Choroid plexus epithelial cell (primary cell): ENCODE measurements around the gene UAP1L1.

ENCODE experiments used
- DNase-seq: peaks from one replicate; pipeline ENCODE4 v3.0.0-alpha.2; 2010; ENCODE audit warnings: low read depth
- H3K4me3 ChIP-seq: 2 replicates; pipeline ENCODE4 v1.5.1; 2011; ENCODE audit warnings: low read depth, mild to moderate bottlenecking, control low read depth, low read length, moderate library complexity
- CTCF ChIP-seq: conservative IDR thresholded peaks from 2 replicates; pipeline ENCODE4 v1.5.1; 2011; ENCODE audit warnings: low read depth, mild to moderate bottlenecking, control low read depth, inconsistent platforms, low read length, moderate library complexity

The UAP1L1 gene

GRCh38 chr9:137042751-137043727, 34.3 kb upstream of the UAP1L1 start:
- no peak for DNase-seq
- TF ChIP-seq CTCF: no peak

GRCh38 chr9:137044037-137044436, 33.3 kb upstream of the UAP1L1 start:
- no peak overlapping the region for H3K4me3 ChIP-seq
- no peak for TF ChIP-seq CTCF
- DNase-seq: no peak

More at GRCh38 chr9:137042751-137043727, 34.3 kb upstream of the UAP1L1 start:
- H3K4me3 ChIP-seq: no peak overlapping the region

GRCh38 chr9:137044502-137045177, 32.7 kb upstream of the UAP1L1 start:
- peak overlapping the region; percentile 49 for H3K4me3 ChIP-seq
- TF ChIP-seq CTCF: no peak
- DNase-seq: no peak

- TF ChIP-seq CTCF: no peak
- peak overlapping the region; percentile 55 for H3K4me3 ChIP-seq
- peak; percentile 37 for DNase-seq
These were observed 31.8 kb upstream of the UAP1L1 start for GRCh38 chr9:137045294-137046087.

DNA sequence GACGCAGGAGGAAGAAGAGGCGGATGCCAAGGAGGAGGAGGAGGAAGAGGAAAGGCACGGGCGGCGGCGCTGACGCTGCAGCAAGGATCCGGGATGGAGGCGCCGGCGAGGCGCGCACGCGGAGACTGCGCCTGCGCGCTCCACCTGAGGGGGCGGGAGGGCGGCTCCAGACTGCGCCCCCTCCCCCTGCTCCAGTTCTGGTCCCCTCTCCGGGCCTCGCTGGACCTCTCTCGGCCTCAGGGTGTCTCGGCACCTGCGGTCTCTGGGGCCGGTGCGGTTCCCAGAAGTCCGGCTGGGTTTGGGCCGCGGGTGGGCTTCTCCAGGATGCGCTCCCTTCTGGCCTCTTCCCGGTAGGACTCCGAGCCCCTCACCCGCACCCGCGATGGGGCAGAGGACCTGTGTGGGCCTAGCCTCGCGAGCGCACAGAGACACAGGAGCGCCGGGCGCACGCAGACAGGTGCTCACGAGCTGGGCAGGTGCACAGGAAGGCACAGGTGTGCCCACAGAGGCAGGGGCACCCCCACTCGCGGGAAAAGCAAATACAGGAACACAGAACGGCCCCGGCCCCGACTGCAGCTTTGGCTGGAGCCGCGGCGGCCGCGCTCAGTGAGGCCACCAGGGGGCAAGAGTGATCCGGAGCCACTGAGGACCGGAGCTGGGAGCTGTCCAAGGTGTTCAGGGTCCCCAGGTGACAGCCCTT, 31.1 kb upstream of the UAP1L1 start, which contains the start of gene NPDC1:
Gene NPDC1, minus strand, starts transcription at position 90 of the 700 bp plus-strand sequence. CDS start 188 bp downstream, outside the sequence.
- peak; percentile 68 for DNase-seq
- TF ChIP-seq CTCF: peak; percentile 87
- peak within 1 kb of the TSS; percentile 55 for H3K4me3 ChIP-seq
